HG03060 (cell line): ENCODE measurements around the gene KLHL17.

ENCODE experiments used
- ATAC-seq: cut with Tn5 transposase; IDR thresholded peaks from one replicate; pipeline ENCODE4 v1.9.1; 2021; ENCODE audit warnings: low read depth, moderate number of reproducible peaks; ENCODE audit not compliant: unreplicated experiment

KLHL17 gene

GRCh38 chr1:921011-921837, 39.2 kb upstream of the KLHL17 start:
- ATAC-seq = no peak

GRCh38 chr1:923131-923990, 37.0 kb upstream of the KLHL17 start, which contains the start of gene SAMD11:
Gene SAMD11, plus strand, starts transcription at chr1:923923. Its CDS starts 509 bp downstream, at chr1:924432.
- no peak for ATAC-seq

- ATAC-seq = no peak
These were observed 36.3 kb upstream of the KLHL17 start for GRCh38 chr1:923991-924655.

DNA sequence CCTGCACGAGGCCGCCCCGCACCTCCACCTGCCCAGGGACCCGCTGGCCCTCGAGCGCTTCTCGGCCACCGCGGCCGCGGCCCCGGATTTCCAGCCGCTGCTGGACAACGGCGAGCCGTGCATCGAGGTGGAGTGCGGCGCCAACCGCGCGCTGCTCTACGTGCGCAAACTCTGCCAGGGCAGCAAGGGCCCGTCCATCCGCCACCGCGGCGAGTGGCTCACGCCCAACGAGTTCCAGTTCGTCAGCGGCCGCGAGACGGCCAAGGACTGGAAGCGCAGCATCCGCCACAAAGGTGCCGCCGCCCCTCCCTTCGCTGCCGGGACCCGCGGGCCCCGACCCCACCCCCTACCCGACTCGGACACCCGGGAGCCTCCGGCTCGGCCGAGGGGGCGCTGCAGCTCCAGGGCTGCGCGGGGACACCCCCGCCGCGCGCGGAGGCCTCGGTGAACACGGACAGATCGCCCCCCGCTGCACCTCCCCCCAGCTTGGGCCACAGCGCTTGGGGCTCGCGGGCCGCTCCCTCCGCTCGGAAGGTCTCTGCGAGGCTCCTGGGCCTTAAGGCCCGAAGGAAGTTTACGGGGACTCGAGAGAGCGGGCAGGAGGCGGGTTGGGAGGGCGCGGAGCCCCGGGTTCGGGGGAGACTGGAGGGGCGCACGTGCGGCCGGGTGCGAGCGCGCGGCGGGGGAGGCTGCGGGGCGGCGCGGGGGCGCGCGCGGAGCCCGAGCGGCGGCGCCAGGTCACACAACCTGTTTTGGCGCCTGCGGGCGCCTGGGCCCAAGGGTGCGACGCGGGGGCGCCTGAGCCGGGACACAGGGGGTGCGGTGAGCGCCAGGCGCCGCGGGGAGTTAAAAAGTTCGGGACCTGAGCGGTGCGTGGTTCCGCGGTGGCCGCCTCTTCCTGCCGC, 35.5 kb upstream of the KLHL17 start:
- no peak for ATAC-seq

DNA sequence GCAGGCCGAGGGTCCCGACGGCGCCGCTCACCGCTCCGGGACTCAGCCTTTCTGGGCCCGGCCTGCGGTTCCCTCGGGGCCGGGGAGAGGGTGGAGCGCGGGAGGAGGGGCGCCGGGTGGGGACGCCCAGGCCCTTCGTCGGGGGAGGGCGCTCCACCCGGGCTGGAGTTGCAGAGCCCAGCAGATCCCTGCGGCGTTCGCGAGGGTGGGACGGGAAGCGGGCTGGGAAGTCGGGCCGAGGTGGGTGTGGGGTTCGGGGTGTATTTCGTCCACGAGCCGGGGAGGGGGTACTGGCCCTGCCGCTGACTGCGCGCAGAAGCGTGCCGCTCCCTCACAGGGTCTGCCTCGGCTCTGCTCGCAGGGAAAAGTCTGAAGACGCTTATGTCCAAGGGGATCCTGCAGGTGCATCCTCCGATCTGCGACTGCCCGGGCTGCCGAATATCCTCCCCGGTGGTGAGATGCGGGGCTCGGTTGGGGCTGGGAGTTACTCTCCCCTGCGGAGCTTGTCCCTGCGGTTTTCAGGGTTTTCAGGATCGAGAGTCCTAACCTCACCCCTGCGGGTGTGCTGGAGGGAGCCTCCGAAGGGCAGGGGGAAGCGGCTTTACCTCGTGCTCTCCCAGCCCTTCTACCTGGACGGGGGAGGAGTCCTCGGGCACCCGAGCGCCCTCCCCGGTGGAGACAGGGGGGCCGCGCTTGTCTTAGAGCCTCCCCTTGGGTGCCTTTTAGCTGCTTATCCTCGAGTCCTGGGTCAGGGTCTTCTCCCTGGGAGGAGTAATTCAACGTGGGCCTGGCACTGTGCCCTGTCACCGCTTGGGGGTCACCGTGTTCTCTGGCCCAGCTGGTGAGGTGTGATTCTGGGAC, 34.6 kb upstream of the KLHL17 start:
- ATAC-seq = no peak

- ATAC-seq = no peak
These were observed 33.1 kb upstream of the KLHL17 start for GRCh38 chr1:927234-927633.

DNA sequence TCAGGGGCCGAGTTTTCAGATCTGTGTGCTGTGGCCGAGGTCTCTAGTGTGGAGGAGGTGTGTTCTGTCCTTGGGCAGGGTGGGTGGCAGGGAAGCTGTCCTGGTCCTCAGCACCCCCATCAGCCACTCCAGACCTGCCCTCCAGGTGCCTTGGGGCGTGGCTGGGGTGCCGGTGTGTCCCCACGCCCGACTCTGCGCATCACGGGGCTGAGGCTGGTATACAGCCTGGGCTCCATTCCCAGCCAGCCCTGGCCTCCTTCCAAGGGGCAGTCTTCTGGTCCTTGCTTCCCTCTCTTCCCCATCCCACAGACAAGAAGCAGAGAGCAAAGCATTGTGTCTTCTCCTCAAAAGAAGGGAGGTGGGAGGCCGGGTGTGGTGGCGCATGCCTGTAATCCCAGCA, 32.6 kb upstream of the KLHL17 start:
- no peak for ATAC-seq

DNA sequence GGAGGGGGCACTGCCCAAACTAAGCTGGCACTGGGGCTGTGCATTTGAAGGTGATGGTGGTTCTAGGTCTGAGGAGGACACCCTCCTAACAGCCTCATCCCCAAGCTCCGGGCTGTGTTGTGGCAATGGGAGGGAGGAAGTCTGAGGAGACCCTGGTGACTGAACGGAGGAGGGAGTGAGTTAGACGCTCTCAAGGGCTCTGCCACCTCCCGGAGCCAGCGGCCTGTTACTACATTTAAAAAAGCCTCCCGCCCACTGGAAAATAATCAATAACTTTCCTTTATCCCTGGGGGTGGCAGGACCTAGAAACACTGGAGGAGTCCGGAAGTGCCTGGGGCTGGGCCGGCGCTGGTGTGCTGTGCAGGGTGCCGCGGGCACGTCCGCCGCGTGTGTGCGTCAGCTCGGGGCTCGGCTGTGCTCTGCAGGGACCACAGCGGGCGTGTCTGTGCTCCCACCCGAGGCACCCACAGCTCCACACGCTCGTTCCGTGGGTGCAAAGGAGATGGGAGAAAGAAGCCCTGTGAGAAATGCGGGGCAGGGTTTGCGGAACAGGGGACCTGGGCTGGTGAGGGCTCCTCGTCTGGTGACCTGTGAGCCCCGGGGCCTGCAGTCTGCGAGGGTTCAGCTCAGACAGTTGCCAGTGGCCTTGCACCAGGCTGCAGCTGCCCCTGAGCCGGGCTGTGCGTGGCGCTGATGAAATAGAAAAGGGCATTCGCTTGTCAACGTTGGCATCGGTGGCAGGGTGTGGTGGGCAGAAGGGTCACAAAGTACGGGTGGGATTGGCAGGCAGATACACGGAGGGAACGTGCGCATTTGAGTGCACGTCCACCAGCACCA, 31.3 kb upstream of the KLHL17 start:
- ATAC-seq = no peak

DNA sequence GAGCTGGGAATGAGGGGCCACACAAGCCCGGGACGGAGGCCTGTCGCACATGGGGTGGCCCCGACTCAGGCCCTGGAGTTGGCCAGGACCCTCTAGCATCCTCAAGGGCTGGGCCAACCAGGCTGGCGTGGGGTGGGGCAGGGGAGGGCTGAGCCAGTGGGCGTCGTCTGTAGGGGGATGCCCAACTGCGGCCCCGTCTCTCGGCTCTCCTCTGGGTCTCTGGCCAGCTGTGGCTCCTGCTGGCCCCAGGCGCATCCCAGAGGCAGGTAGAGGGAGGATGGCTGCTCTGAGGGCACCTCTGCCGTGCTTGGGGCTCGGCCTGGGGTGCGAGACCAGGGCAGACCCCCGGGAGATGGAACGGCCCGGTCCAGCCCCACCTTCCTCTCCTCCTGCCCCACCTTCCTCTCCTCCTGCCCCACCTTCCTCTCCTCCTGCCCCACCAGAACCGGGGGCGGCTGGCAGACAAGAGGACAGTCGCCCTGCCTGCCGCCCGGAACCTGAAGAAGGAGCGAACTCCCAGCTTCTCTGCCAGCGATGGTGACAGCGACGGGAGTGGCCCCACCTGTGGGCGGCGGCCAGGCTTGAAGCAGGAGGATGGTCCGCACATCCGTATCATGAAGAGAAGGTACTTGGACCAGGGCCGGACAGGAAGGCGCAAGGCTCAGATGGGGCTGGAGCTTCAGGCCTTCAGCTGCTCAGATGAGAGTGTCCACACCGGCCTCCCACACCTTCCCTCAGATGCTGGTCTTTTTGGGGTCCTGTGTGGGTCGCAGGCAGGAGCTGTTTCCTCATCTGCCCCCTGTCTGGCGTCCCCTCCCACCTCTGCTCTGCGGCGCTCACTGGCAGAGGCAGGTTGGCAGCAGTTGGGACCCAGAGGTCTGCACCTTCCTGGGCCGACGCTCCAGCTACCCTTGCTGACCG, 30.4 kb upstream of the KLHL17 start:
- ATAC-seq = no peak

DNA sequence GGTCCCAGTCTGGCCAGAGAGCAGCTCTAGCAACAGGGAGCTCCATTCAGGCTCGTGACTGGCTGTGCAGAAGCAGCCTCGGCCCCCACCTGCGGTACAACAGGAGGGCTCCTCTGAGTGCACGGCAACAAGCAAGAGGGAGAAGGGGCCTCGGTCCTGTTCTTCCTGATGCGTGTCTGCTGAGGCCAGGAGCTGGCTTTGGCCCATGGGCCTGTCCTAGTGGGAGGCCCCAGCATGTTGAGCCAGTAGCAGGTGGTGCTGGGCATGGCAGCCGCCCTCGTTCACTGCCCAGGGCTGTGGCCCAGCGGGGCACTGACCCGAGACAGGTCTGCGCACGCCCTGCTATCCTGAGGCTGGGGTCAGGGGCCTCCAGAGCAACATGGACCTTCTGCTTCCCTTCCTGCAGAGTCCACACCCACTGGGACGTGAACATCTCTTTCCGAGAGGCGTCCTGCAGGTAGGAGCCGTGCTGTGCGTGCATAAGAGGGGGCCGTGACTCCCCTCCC, 29.7 kb upstream of the KLHL17 start:
- no peak for ATAC-seq

- ATAC-seq = no peak
These were observed 28.8 kb upstream of the KLHL17 start for GRCh38 chr1:931380-932172.

DNA sequence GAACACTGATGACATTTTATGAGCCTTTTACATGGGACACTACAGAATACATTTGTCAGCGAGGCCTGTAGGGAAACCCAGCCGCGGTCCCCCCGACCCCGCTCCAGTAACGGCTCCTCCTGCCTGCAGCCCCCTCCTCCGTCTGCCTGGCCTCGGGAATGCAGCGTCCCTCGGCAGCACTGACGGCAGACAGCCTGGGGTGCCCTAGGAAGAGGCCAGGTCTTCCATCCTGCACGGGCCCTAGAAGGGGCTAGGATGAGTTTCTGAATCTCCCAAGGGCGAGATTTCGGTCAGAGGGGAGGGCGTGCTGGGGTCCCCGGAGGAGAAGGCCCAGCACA, 28.2 kb upstream of the KLHL17 start:
- no peak for ATAC-seq

DNA sequence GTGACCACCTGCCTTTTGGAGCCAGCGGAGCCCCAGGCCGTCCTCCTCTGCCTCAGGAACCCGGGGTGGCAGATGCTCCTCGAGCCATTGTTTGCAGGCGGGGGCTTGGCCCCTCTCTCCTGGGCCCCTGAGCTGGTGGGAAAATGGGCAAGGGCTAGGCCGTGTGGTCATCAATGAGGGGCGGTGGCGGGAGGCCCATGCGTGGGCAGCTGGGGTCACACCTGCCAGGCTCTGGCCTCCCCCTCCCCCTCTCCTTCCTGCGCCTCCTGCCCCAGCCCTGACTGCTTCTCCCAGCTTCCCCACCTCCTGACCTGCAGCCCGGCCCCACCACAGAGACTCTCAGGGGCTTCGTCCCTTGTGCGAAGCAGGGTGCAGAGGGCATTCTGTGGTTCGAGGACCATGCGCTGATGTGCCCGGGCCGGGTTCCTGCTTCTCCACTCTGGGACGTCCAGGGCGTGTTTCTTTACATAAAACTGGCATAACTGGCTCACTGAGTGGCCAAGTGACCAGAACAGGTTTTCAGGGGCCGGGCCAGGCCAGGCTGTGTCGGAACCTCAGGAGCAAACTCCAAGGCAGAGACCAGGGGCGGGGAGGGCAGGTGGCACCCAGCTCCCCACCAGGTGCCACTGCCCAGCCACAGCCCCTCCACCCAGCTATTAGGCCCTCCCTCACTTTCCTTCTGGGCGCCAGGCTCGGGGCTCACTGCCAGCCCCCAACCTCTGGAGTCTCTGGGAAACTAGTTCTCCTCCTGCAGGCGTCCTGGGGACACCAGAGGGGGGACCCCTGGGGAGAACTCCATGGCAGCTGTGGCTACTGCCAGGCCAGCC, 27.4 kb upstream of the KLHL17 start:
- no peak for ATAC-seq

GRCh38 chr1:933603-933940, 26.8 kb upstream of the KLHL17 start:
- no peak for ATAC-seq

GRCh38 chr1:934991-935750, 25.2 kb upstream of the KLHL17 start:
- no peak for ATAC-seq
